Stimulated activated CD8-positive, alpha-beta memory T cell treated with anti-CD3 and anti-CD28 coated beads, Interleukin-15, amount 100 ng/mL, for 4 hours (primary cell): ENCODE measurements around the gene GNAI2.
A peak's percentile ranks its signal among the peaks of the same experiment; 100 is the strongest.
"Not testable (repeated sequence)": the region's sequence is repeated elsewhere in the genome, so short reads cannot be mapped to it uniquely, and the experiment has no call there.

Source experiments
- DNase-seq, 2 donors: peaks; one replicate each; pipeline ENCODE4 v3.0.0-alpha.2; 2020; ENCODE audit warnings: low read depth in 2 of 2

Gene GNAI2

GRCh38 chr3:50264383-50264963, 28.5 kb downstream of the GNAI2 start:
- no peak for DNase-seq

- no peak for DNase-seq
Observed at GRCh38 chr3:50264964-50265485, 29.0 kb downstream of the GNAI2 start.

GRCh38 chr3:50265571-50265970, 29.6 kb downstream of the GNAI2 start:
- no peak for DNase-seq

GRCh38 chr3:50266017-50266416, 30.0 kb downstream of the GNAI2 start:
- DNase-seq: no peak

GRCh38 chr3:50266836-50267235, 30.8 kb downstream of the GNAI2 start:
- DNase-seq: no peak

- no peak for DNase-seq
Observed at GRCh38 chr3:50267280-50267913, 31.4 kb downstream of the GNAI2 start.

GRCh38 chr3:50268276-50268675, 32.3 kb downstream of the GNAI2 start:
- no peak for DNase-seq

- DNase-seq: no peak
Observed at GRCh38 chr3:50268703-50269451, 32.9 kb downstream of the GNAI2 start, which contains the start of gene SEMA3B. SEMA3B (plus strand) TSS chr3:50269147; CDS start chr3:50269241, 94 bp downstream.

- no peak for DNase-seq
Observed at GRCh38 chr3:50269460-50269859, 33.5 kb downstream of the GNAI2 start.

GRCh38 chr3:50269977-50270413, 34.0 kb downstream of the GNAI2 start:
- DNase-seq: no peak

- DNase-seq: no peak
Observed at GRCh38 chr3:50270422-50271224, 34.6 kb downstream of the GNAI2 start.

- no peak for DNase-seq
Observed at GRCh38 chr3:50271314-50271936, 35.4 kb downstream of the GNAI2 start.

GRCh38 chr3:50272538-50272910, 36.5 kb downstream of the GNAI2 start:
- DNase-seq: not testable (repeated sequence)

GRCh38 chr3:50272911-50273688, 37.1 kb downstream of the GNAI2 start:
- DNase-seq: peak; percentile 63

GRCh38 chr3:50273689-50274065, 37.7 kb downstream of the GNAI2 start:
- DNase-seq: no peak

GRCh38 chr3:50274371-50275104, 38.5 kb downstream of the GNAI2 start:
- peak in 1 of 2 donors; percentile 46 for DNase-seq

GRCh38 chr3:50275141-50275995, 39.4 kb downstream of the GNAI2 start:
- no peak for DNase-seq

- DNase-seq: no peak
Observed at GRCh38 chr3:50275996-50276761, 40.2 kb downstream of the GNAI2 start.
